Measurements from ENCODE around the gene C1orf141.
A peak's percentile ranks its signal among the peaks of the same experiment; 100 is the strongest.

C1orf141 gene

GRCh38 chr1:67114162-67114561 lies 20.6 kb downstream of the C1orf141 start:
- H3K27ac Mint-ChIP-seq, result no peak overlapping the region
- H3K9me3 Mint-ChIP-seq, result peaks cover 16% of the 10 kb centered on the region
- TF ChIP-seq CTCF (IDR thresholded peaks at IDR 0.05), result no peak
- H3K36me3 Mint-ChIP-seq (ENCODE audit: low read depth), result peaks cover 3% of the 10 kb centered on the region
- H3K27me3 Mint-ChIP-seq (ENCODE audit: low read depth, poor library complexity), result no peaks in the 10 kb centered on the region
- DNase-seq, result no peak
- H3K4me1 Mint-ChIP-seq, result peaks cover 6% of the 10 kb centered on the region
- no peak overlapping the region for H3K4me3 Mint-ChIP-seq

GRCh38 chr1:67110352-67110751 lies 24.4 kb downstream of the C1orf141 start:
- Mint-ChIP-seq H3K27ac (no peak overlapping the region), H3K9me3 (peaks cover 16% of the 10 kb centered on the region), H3K4me1 (peaks cover 6% of the 10 kb centered on the region), H3K36me3 (ENCODE audit: low read depth) (peaks cover 3% of the 10 kb centered on the region), H3K27me3 (ENCODE audit: low read depth, poor library complexity) (no peaks in the 10 kb centered on the region), H3K4me3 (no peak overlapping the region)
- no peak for DNase-seq
- TF ChIP-seq CTCF (IDR thresholded peaks at IDR 0.05), result no peak

GRCh38 chr1:67105508-67105907 lies 29.3 kb downstream of the C1orf141 start:
- Mint-ChIP-seq H3K4me1 (peaks cover 6% of the 10 kb centered on the region), H3K27me3 (ENCODE audit: low read depth, poor library complexity) (peaks cover 2% of the 10 kb centered on the region), H3K4me3 (no peak overlapping the region), H3K36me3 (ENCODE audit: low read depth) (no peaks in the 10 kb centered on the region), H3K27ac (no peak overlapping the region), H3K9me3 (no peaks in the 10 kb centered on the region)
- no peak for TF ChIP-seq CTCF (IDR thresholded peaks at IDR 0.05)
- no peak for DNase-seq

- Mint-ChIP-seq H3K4me3 (no peak overlapping the region), H3K9me3 (no peaks in the 10 kb centered on the region), H3K36me3 (ENCODE audit: low read depth) (no peaks in the 10 kb centered on the region), H3K27me3 (ENCODE audit: low read depth, poor library complexity) (peaks cover 2% of the 10 kb centered on the region), H3K27ac (no peak overlapping the region), H3K4me1 (peaks cover 6% of the 10 kb centered on the region)
- TF ChIP-seq CTCF (IDR thresholded peaks at IDR 0.05), result no peak
- no peak for DNase-seq
Measured at GRCh38 chr1:67103548-67103947, 31.2 kb downstream of the C1orf141 start.

GRCh38 chr1:67100833-67101232 lies 33.9 kb downstream of the C1orf141 start:
- Mint-ChIP-seq H3K27me3 (ENCODE audit: low read depth, poor library complexity) (peaks cover 2% of the 10 kb centered on the region), H3K36me3 (ENCODE audit: low read depth) (no peaks in the 10 kb centered on the region), H3K4me3 (no peak overlapping the region), H3K9me3 (no peaks in the 10 kb centered on the region), H3K4me1 (peaks cover 13% of the 10 kb centered on the region), H3K27ac (no peak overlapping the region)
- DNase-seq, result no peak
- no peak for TF ChIP-seq CTCF (IDR thresholded peaks at IDR 0.05)

GRCh38 chr1:67097305-67097704 lies 37.5 kb downstream of the C1orf141 start:
- TF ChIP-seq CTCF (IDR thresholded peaks at IDR 0.05), result no peak

More at GRCh38 chr1:67097305-67097704, 37.5 kb downstream of the C1orf141 start:
- H3K27ac Mint-ChIP-seq, result peak overlapping the region; percentile 34
- no peak for DNase-seq
- H3K4me1 Mint-ChIP-seq, result peaks cover 12% of the 10 kb centered on the region
- no peaks in the 10 kb centered on the region for H3K36me3 Mint-ChIP-seq (ENCODE audit: low read depth)
- H3K27me3 Mint-ChIP-seq (ENCODE audit: low read depth, poor library complexity), result peaks cover 2% of the 10 kb centered on the region
- no peak overlapping the region for H3K4me3 Mint-ChIP-seq
- H3K9me3 Mint-ChIP-seq, result no peaks in the 10 kb centered on the region

All from nephron progenitor cell (in vitro differentiated cells).